Measurements from ENCODE around the gene BANF2. TPM values are rescaled to one million over a fixed set of nuclear protein-coding genes. Genes with fewer than 3 reads are reported as not detected.
"Not testable (repeated sequence)": the region's sequence is repeated elsewhere in the genome, so short reads cannot be mapped to it uniquely, and the experiment has no call there.

Gene BANF2
- total and polyA plus RNA-seq, 11 donors, result not detected

GRCh38 chr20:17705916-17706315 is 6.2 kb downstream of the BANF2 start:
- Histone ChIP-seq H3K27ac (no peak overlapping the region), H3K9me3 (no peaks in the 10 kb centered on the region), H3K36me3 (no peaks in the 10 kb centered on the region), H3K27me3 (no peaks in the 10 kb centered on the region), H3K4me3 (no peak overlapping the region), H3K4me1 (peaks cover 0 to 7% (median 0%) of the 10 kb centered on the region in 12 donors)
- no peak for TF ChIP-seq POLR2A (IDR thresholded peaks at IDR 0.05)
- TF ChIP-seq, protein P1, sequence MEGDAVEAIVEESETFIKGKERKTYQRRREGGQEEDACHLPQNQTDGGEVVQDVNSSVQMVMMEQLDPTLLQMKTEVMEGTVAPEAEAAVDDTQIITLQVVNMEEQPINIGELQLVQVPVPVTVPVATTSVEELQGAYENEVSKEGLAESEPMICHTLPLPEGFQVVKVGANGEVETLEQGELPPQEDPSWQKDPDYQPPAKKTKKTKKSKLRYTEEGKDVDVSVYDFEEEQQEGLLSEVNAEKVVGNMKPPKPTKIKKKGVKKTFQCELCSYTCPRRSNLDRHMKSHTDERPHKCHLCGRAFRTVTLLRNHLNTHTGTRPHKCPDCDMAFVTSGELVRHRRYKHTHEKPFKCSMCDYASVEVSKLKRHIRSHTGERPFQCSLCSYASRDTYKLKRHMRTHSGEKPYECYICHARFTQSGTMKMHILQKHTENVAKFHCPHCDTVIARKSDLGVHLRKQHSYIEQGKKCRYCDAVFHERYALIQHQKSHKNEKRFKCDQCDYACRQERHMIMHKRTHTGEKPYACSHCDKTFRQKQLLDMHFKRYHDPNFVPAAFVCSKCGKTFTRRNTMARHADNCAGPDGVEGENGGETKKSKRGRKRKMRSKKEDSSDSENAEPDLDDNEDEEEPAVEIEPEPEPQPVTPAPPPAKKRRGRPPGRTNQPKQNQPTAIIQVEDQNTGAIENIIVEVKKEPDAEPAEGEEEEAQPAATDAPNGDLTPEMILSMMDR (IDR thresholded peaks at IDR 0.05), result no peak
- DNase-seq (no peak), ATAC-seq (no peak)
- 72 to 95% (median 89%) methylated on average over 4 of the region's 4 CpGs for WGBS, 4 donors
- intact Hi-C loops (cut with DNase I), result no loop called here

DNA sequence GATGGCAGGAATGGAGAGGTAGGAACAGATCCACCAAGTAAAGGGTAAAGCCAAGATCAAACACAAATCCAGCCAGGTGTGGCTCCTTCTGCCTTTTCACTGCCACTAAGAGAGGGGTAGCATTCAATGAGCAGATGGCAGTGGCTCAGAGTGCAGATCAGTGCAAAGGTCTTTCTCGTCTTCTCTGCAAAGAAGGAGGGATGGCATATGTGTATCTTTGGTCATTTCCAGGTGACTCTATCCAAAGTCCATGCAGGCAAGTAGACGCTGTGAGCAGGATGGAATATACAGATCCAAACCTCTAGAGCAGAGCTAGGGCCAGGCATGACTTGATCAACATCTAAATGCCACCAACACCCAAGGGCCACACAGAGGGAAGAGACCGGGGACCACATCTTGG is 6.9 kb downstream of the BANF2 start:
- Histone ChIP-seq H3K9me3 (no peaks in the 10 kb centered on the region), H3K27ac (no peak overlapping the region), H3K36me3 (no peaks in the 10 kb centered on the region), H3K4me1 (peaks cover 0 to 11% (median 0%) of the 10 kb centered on the region in 12 donors), H3K4me3 (no peak overlapping the region), H3K27me3 (no peaks in the 10 kb centered on the region)
- DNase-seq, result no peak
- TF ChIP-seq POLR2A (IDR thresholded peaks at IDR 0.05), result no peak
- TF ChIP-seq, protein P1 (IDR thresholded peaks at IDR 0.05), result no peak
- intact Hi-C loops (cut with DNase I), result no loop called here
- no peak for ATAC-seq
- WGBS, 4 donors, result 57 to 99% (median 66%) methylated on average over 2 to 3 of the region's 3 CpGs

DNA sequence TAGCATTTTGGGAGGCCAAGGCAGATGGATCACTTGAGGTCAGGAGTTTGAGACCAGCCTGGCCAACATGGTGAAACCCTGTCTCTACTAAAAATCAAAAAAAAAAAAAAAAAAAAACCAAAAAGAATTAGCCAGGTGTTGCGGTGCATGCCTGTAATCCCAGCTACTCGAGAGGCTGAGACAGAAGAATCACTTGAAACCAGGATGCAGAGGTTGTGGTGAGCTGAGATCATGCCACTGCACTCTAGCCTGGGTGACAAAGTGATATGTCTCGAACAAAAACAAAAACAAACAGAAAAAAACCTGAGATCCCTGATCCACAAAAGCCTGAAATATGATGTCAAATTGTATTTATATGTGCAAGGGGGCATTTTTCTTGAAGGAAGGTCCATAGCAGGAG is 8.2 kb downstream of the BANF2 start:
- ATAC-seq; DNase-seq; intact Hi-C loops (cut with DNase I); H3K36me3 ChIP-seq; H3K27ac ChIP-seq; H3K27me3 ChIP-seq; H3K9me3 ChIP-seq; H3K4me3 ChIP-seq: not testable (repeated sequence)
- 92 to 97% (median 95%) methylated on average over 3 of the region's 3 CpGs for WGBS, 4 donors
- peaks cover 0 to 11% (median 0%) of the 10 kb centered on the region in 12 donors for H3K4me1 ChIP-seq

- intact Hi-C loops (cut with DNase I), result no loop called here
- no peaks in the 10 kb centered on the region for H3K9me3 ChIP-seq
- no peaks in the 10 kb centered on the region for H3K36me3 ChIP-seq
- ATAC-seq (no peak), DNase-seq (no peak)
- no peaks in the 10 kb centered on the region for H3K27me3 ChIP-seq
- WGBS, 4 donors, result 92 to 95% (median 95%) methylated on average over 7 of the region's 7 CpGs
- no peak overlapping the region for H3K4me3 ChIP-seq
- TF ChIP-seq, protein P1 (IDR thresholded peaks at IDR 0.05), result no peak
- no peak overlapping the region for H3K27ac ChIP-seq
- H3K4me1 ChIP-seq, result peaks cover 0 to 11% (median 0%) of the 10 kb centered on the region in 12 donors
These were observed 9.1 kb downstream of the BANF2 start for GRCh38 chr20:17708675-17709360.

All from heart left ventricle (tissue), 16 donors.